ENCODE measurements around the gene KIAA2012. TPM values are rescaled to one million over a fixed set of nuclear protein-coding genes. Genes with fewer than 3 reads are reported as not detected.

Gene KIAA2012
- total and polyA plus RNA-seq, 7 experiments from 2014 or later, result not detected

DNA sequence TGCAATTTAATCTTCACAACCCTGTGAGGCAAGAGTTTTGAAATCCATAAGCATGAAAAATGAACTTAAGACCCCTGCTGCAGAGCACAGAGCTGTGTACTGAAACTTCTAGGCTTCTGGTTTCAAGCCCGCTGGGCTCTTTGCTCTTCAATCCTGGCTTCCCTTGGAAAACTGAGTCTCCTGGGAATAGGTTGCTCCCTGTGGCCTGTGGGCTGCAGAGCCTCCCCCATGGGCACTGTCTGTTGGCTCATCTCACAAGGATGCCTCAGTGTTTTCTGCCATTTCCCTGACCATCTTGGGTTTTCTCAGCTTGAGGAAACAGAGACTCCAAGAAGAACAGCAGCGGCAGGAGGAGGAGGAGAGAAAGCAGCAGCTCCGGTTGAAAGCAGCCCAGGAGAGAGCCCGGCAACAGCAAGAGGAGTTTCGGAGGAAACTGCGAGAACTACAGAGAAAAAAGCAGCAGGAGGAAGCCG lies 120.9 kb downstream of the KIAA2012 start:
- DNase-seq, result no peak
- Mint-ChIP-seq H3K27ac (no peak overlapping the region), H3K9me3 (peaks cover 0 to 2% (median 0%) of the 10 kb centered on the region in 11 donors), H3K36me3 (no peaks in the 10 kb centered on the region), H3K4me1 (no peaks in the 10 kb centered on the region), H3K4me3 (no peak overlapping the region), H3K27me3 (peaks cover 4 to 23% (median 6%) of the 10 kb centered on the region in 5 donors)
- intact Hi-C loops (cut with micrococcal nuclease), result no loop called here
- CTCF ChIA-PET, result no interaction called here
- Histone ChIP-seq H3K27ac (ENCODE audit: low read depth, low read length) (no peak overlapping the region), H3K9me3 (ENCODE audit: control insufficient read depth in 2 of 3, low read length in 3 of 3) (no peaks in the 10 kb centered on the region), H3K27me3 (ENCODE audit: control insufficient read depth in 2 of 2, insufficient read depth in 2 of 2, low read length in 2 of 2) (no peaks in the 10 kb centered on the region), H3K36me3 (ENCODE audit: control insufficient read depth in 2 of 3, insufficient read depth in 3 of 3, low read length in 3 of 3) (no peaks in the 10 kb centered on the region), H3K4me3 (ENCODE audit: low read length) (no peak overlapping the region), H3K4me1 (ENCODE audit: control insufficient read depth in 2 of 2, insufficient read depth in 2 of 2, low read length in 2 of 2) (no peaks in the 10 kb centered on the region)
- POLR2A ChIA-PET, result no interaction called here
- no peak for ATAC-seq

DNA sequence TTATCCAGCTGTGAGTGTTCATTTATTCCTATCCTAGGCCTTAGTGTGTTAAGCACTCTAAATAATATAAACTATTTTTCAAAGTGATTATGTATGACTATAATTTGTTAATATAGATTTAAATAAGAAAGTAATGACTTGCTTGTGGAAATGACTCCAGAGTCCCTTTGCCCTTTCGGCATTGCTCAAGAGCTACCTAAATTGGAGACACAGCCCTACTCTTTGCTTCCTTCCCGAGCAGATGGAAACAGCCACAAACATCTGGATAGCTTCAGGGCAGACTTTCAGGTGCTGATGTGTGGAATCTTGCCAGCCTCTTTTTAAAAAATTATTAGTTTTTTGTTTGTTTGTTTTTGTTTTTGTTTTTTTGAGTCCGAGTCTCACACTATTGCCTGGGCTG lies 121.4 kb downstream of the KIAA2012 start:
- no peaks in the 10 kb centered on the region for H3K36me3 ChIP-seq (ENCODE audit: control insufficient read depth in 2 of 3, insufficient read depth in 3 of 3, low read length in 3 of 3)
- no peaks in the 10 kb centered on the region for H3K27me3 ChIP-seq (ENCODE audit: control insufficient read depth in 2 of 2, insufficient read depth in 2 of 2, low read length in 2 of 2)
- no peak overlapping the region for H3K4me3 Mint-ChIP-seq
- intact Hi-C loops (cut with micrococcal nuclease), result no loop called here
- no peak overlapping the region for H3K27ac Mint-ChIP-seq
- H3K4me1 Mint-ChIP-seq, result no peaks in the 10 kb centered on the region
- no peak for DNase-seq
- no peaks in the 10 kb centered on the region for H3K36me3 Mint-ChIP-seq
- H3K4me3 ChIP-seq (ENCODE audit: low read length), result no peak overlapping the region
- POLR2A ChIA-PET, result no interaction called here
- peaks cover 4 to 24% (median 6%) of the 10 kb centered on the region in 5 donors for H3K27me3 Mint-ChIP-seq
- H3K9me3 ChIP-seq (ENCODE audit: control insufficient read depth in 2 of 3, low read length in 3 of 3), result no peaks in the 10 kb centered on the region
- ATAC-seq, result no peak
- H3K9me3 Mint-ChIP-seq, result peaks cover 0 to 2% (median 0%) of the 10 kb centered on the region in 11 donors
- no peaks in the 10 kb centered on the region for H3K4me1 ChIP-seq (ENCODE audit: control insufficient read depth in 2 of 2, insufficient read depth in 2 of 2, low read length in 2 of 2)
- CTCF ChIA-PET, result no interaction called here
- no peak overlapping the region for H3K27ac ChIP-seq (ENCODE audit: low read depth, low read length)

DNA sequence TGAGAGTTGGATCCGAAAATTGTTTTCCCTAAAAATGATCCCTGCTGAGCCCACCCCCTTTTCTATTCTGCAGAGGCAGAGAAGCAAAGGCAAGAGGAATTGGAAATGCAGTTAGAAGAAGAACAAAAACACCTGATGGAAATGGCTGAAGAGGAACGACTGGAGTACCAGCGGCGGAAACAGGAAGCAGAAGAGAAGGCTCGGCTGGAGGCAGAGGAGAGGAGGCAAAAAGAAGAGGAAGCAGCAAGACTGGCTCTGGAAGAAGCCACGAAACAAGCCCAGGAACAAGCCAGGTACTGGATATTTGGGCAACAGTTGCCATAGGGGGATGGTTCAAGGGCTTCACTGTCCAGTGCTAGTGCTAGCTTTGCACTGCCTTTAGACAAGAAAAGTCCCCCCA lies 123.7 kb downstream of the KIAA2012 start:
- Histone ChIP-seq H3K27ac (ENCODE audit: low read depth, low read length) (no peak overlapping the region), H3K4me3 (ENCODE audit: low read length) (no peak overlapping the region), H3K36me3 (ENCODE audit: control insufficient read depth in 2 of 3, insufficient read depth in 3 of 3, low read length in 3 of 3) (no peaks in the 10 kb centered on the region), H3K27me3 (ENCODE audit: control insufficient read depth in 2 of 2, insufficient read depth in 2 of 2, low read length in 2 of 2) (no peaks in the 10 kb centered on the region), H3K4me1 (ENCODE audit: control insufficient read depth in 2 of 2, insufficient read depth in 2 of 2, low read length in 2 of 2) (no peaks in the 10 kb centered on the region), H3K9me3 (ENCODE audit: control insufficient read depth in 2 of 3, low read length in 3 of 3) (no peaks in the 10 kb centered on the region)
- H3K36me3 Mint-ChIP-seq, result peaks cover 0 to 5% (median 0%) of the 10 kb centered on the region in 5 donors
- intact Hi-C loops (cut with micrococcal nuclease), result no loop called here
- H3K9me3 Mint-ChIP-seq, result peaks cover 0 to 3% (median 0%) of the 10 kb centered on the region in 11 donors
- H3K27me3 Mint-ChIP-seq, result peaks cover 4 to 10% (median 6%) of the 10 kb centered on the region in 5 donors
- ChIA-PET CTCF (no interaction called here), POLR2A (no interaction called here)
- no peak overlapping the region for H3K27ac Mint-ChIP-seq
- ATAC-seq, result no peak
- no peaks in the 10 kb centered on the region for H3K4me1 Mint-ChIP-seq
- no peak overlapping the region for H3K4me3 Mint-ChIP-seq
- DNase-seq, result no peak

DNA sequence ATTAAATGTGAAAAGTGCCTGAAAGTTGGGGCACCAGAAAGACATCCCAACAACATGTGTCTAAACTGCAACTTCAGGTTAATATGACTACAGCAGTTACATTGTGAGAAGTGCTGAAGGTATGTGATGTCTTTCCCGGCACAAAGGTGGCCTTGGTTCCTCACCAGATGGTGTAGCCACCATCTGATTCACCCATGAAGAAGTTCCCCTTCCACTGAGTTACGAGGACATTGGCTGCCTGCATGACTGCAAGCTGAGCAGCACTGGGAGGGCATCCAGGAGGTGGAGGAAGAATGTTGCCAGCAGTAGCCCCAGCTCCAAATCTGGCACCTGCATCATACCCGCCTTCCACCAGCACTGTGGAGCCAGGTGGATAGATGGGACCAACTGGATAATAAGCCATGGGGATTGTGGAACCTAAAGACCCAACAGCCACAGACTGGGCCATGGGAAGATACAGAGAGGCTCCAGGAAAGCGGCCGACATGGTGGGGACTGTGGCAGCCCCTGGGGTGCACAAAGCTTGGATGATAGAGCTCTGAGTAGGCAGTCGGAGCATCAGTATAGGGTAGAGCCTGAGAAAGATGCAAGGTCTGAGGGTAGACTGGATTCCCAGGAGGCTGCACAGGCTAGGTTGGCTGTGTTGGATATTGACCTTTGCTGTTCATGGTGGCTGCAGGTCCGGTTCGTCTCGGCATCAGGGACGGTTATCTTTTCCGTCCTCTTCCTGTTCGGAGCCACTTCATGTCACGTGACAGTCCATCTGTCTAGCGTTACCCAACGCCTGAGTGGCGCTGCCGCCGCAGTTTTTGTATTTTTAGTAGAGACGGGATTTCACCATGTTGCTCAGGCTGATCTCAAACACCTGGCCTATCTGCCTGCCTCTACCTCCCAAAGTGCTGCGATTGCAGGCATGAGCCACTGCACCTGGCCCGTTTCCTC lies 128.4 kb downstream of the KIAA2012 start:
- ChIA-PET CTCF (no interaction called here), POLR2A (no interaction called here)
- DNase-seq (no peak), ATAC-seq (no peak)
- intact Hi-C loops (cut with micrococcal nuclease), result no loop called here
- Mint-ChIP-seq H3K9me3 (peaks cover 0 to 3% (median 0%) of the 10 kb centered on the region in 11 donors), H3K27ac (no peak overlapping the region), H3K4me1 (no peaks in the 10 kb centered on the region), H3K36me3 (peaks cover 0 to 21% (median 11%) of the 10 kb centered on the region in 5 donors), H3K4me3 (no peak overlapping the region), H3K27me3 (peaks cover 0 to 10% (median 5%) of the 10 kb centered on the region in 5 donors)
- Histone ChIP-seq H3K4me3 (ENCODE audit: low read length) (no peak overlapping the region), H3K27ac (ENCODE audit: low read depth, low read length) (no peak overlapping the region), H3K9me3 (ENCODE audit: control insufficient read depth in 2 of 3, low read length in 3 of 3) (no peaks in the 10 kb centered on the region), H3K27me3 (ENCODE audit: control insufficient read depth in 2 of 2, insufficient read depth in 2 of 2, low read length in 2 of 2) (no peaks in the 10 kb centered on the region), H3K36me3 (ENCODE audit: control insufficient read depth in 2 of 3, insufficient read depth in 3 of 3, low read length in 3 of 3) (peaks cover 0 to 3% (median 0%) of the 10 kb centered on the region in 3 experiments), H3K4me1 (ENCODE audit: control insufficient read depth in 2 of 2, insufficient read depth in 2 of 2, low read length in 2 of 2) (no peaks in the 10 kb centered on the region)

DNA sequence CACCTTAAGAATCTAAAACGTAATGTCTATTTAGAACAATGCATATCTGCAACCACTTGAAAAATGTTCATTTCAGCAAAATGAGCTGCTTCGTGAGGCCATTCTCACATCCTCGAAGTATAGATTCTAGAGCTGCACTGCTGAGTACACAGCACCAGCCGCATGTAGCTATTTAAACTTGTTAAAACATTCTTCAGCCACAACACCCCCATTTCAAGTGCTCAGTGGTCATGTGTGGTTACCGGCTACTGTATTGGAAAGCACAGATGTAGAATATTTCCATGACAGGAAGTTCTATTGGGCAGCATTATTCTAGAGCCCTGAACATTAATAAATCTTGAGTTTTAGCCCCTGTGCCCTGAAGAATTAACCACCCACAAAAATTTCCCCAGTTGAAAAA lies 130.3 kb downstream of the KIAA2012 start:
- no peak for DNase-seq
- Histone ChIP-seq H3K9me3 (ENCODE audit: control insufficient read depth in 2 of 3, low read length in 3 of 3) (no peaks in the 10 kb centered on the region), H3K27me3 (ENCODE audit: control insufficient read depth in 2 of 2, insufficient read depth in 2 of 2, low read length in 2 of 2) (no peaks in the 10 kb centered on the region), H3K36me3 (ENCODE audit: control insufficient read depth in 2 of 3, insufficient read depth in 3 of 3, low read length in 3 of 3) (peaks cover 0 to 7% (median 3%) of the 10 kb centered on the region in 3 experiments), H3K4me3 (ENCODE audit: low read length) (no peak overlapping the region), H3K4me1 (ENCODE audit: control insufficient read depth in 2 of 2, insufficient read depth in 2 of 2, low read length in 2 of 2) (no peaks in the 10 kb centered on the region), H3K27ac (ENCODE audit: low read depth, low read length) (no peak overlapping the region)
- Mint-ChIP-seq H3K36me3 (peaks cover 3 to 30% (median 20%) of the 10 kb centered on the region in 5 donors), H3K4me1 (no peaks in the 10 kb centered on the region), H3K4me3 (no peak overlapping the region), H3K27ac (no peak overlapping the region), H3K9me3 (peaks cover 0 to 3% (median 0%) of the 10 kb centered on the region in 11 donors), H3K27me3 (peaks cover 0 to 6% (median 0%) of the 10 kb centered on the region in 5 donors)
- intact Hi-C loops (cut with micrococcal nuclease), result no loop called here
- no peak for ATAC-seq
- POLR2A ChIA-PET, result interaction anchor here (0.6 kb wide), 1 partner anchor 121 kb away, joined by 4 read pairs; no protein-coding TSS in a partner anchor
- CTCF ChIA-PET, result no interaction called here

DNA sequence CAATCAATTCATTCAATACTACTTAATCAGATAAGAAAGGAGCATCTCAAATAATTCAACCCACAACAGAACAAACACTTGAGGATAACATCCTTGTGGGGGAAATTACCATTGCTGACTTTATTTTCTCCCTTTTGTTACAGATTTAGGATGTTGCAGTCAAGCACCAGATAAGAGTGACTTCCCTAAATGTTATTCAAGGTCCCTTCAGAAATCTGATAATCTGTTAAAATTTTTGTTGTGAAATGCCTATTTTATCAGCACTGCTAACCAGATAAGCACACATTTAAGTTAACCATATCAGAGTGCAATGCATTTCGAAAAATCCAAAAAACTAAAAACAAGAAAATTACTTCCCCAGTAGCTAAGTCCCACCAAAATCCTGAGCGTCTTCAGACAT lies 131.8 kb downstream of the KIAA2012 start:
- Histone ChIP-seq H3K36me3 (ENCODE audit: control insufficient read depth in 2 of 3, insufficient read depth in 3 of 3, low read length in 3 of 3) (peaks cover 0 to 7% (median 3%) of the 10 kb centered on the region in 3 experiments), H3K27ac (ENCODE audit: low read depth, low read length) (no peak overlapping the region), H3K4me1 (ENCODE audit: control insufficient read depth in 2 of 2, insufficient read depth in 2 of 2, low read length in 2 of 2) (no peaks in the 10 kb centered on the region), H3K4me3 (ENCODE audit: low read length) (no peak overlapping the region), H3K27me3 (ENCODE audit: control insufficient read depth in 2 of 2, insufficient read depth in 2 of 2, low read length in 2 of 2) (no peaks in the 10 kb centered on the region), H3K9me3 (ENCODE audit: control insufficient read depth in 2 of 3, low read length in 3 of 3) (no peaks in the 10 kb centered on the region)
- no peak for DNase-seq
- H3K9me3 Mint-ChIP-seq, result peaks cover 0 to 3% (median 0%) of the 10 kb centered on the region in 11 donors
- POLR2A ChIA-PET, result no interaction called here
- CTCF ChIA-PET, result no interaction called here
- H3K4me3 Mint-ChIP-seq, result no peak overlapping the region
- H3K27me3 Mint-ChIP-seq, result no peaks in the 10 kb centered on the region
- peaks cover 3 to 34% (median 20%) of the 10 kb centered on the region in 5 donors for H3K36me3 Mint-ChIP-seq
- peak; percentile 36 for ATAC-seq
- H3K4me1 Mint-ChIP-seq, result no peaks in the 10 kb centered on the region
- intact Hi-C loops (cut with micrococcal nuclease), result no loop called here
- H3K27ac Mint-ChIP-seq, result no peak overlapping the region

Data from naive thymus-derived CD4-positive, alpha-beta T cell (primary cell).